DOHH2 (cell line): ENCODE data around the gene DTHD1.

Experiments
- H3F3A ChIP-seq: fragments of 200-600 bp; sonication (generic), shearing (Covaris generic); 2 replicates; pipeline ENCODE4 v1.6.0; 2016; ENCODE audit warnings: antibody characterized with exemption, mild to moderate bottlenecking; ENCODE audit not compliant: control insufficient read depth, insufficient read depth
- H3K27ac ChIP-seq: fragments of 200-600 bp; sonication (generic); 2 replicates; pipeline ENCODE4 v1.5.1; 2014; ENCODE audit warnings: low read depth, mild to moderate bottlenecking, low read length, moderate library complexity
- H3K27me3 ChIP-seq: fragments of 200-600 bp; sonication (generic); 2 replicates; pipeline ENCODE4 v1.6.1; 2014; ENCODE audit warnings: mild to moderate bottlenecking, low read length, mixed read lengths; ENCODE audit not compliant: control insufficient read depth
- H3K36me3 ChIP-seq: fragments of 200-600 bp; sonication (generic); 2 replicates; pipeline ENCODE4 v1.6.1; 2014; ENCODE audit warnings: mild to moderate bottlenecking, low read length, moderate library complexity, mixed read lengths; ENCODE audit not compliant: control insufficient read depth
- H3K4me1 ChIP-seq: fragments of 200-600 bp; sonication (generic); 2 replicates; pipeline ENCODE4 v1.6.1; 2014; ENCODE audit warnings: mild to moderate bottlenecking, low read length, mixed read lengths; ENCODE audit not compliant: control insufficient read depth
- H3K4me2 ChIP-seq: fragments of 200-600 bp; sonication (generic); 2 replicates; pipeline ENCODE4 v1.6.0; 2014; ENCODE audit warnings: mild to moderate bottlenecking, low read length, moderate library complexity
- H3K4me3 ChIP-seq: fragments of 200-600 bp; sonication (generic); 2 replicates; pipeline ENCODE4 v1.5.1; 2014; ENCODE audit warnings: mild to moderate bottlenecking, low read length, mixed read lengths
- H3K79me2 ChIP-seq: fragments of 200-600 bp; sonication (generic); 2 replicates; pipeline ENCODE4 v1.6.1; 2014; ENCODE audit warnings: mild to moderate bottlenecking, low read length, mixed read lengths; ENCODE audit not compliant: control insufficient read depth
- H3K9me2 ChIP-seq: fragments of 200-600 bp; sonication (generic); replicated peaks from 2 replicates; pipeline ENCODE4 v1.6.1; 2014; ENCODE audit warnings: mild to moderate bottlenecking, low read length, mixed read lengths; ENCODE audit not compliant: control insufficient read depth
- H3K9me3 ChIP-seq: fragments of 200-600 bp; sonication (generic); 2 replicates; pipeline ENCODE4 v1.6.1; 2014; ENCODE audit warnings: antibody characterized with exemption, low read length, mixed read lengths; ENCODE audit not compliant: control insufficient read depth, insufficient read depth
- H4K20me1 ChIP-seq: fragments of 200-600 bp; sonication (generic); 2 replicates; pipeline ENCODE4 v1.6.0; 2014; ENCODE audit warnings: low read depth, mild to moderate bottlenecking, antibody characterized with exemption, low read length, moderate library complexity; ENCODE audit not compliant: control insufficient read depth, insufficient read depth
- CTCF ChIP-seq: fragments of 200-600 bp; sonication (generic); IDR thresholded peaks from one replicate; pipeline ENCODE4 v1.5.1; 2014; ENCODE audit warnings: antibody characterized with exemption, mild to moderate bottlenecking, low read depth, low read length; ENCODE audit not compliant: poor library complexity, severe bottlenecking
- EZH2phosphoT487 ChIP-seq: fragments of 200-600 bp; sonication (generic); IDR thresholded peaks from 2 replicates; pipeline ENCODE4 v1.6.1; 2017; ENCODE audit warnings: borderline replicate concordance, mild to moderate bottlenecking, antibody characterized with exemption, low read length, moderate library complexity, mixed read lengths

Gene DTHD1

GRCh38 chr4:36278789-36279188 lies 2.6 kb upstream of the DTHD1 start:
- H3K27ac ChIP-seq = no peak overlapping the region
- no peaks in the 10 kb centered on the region for H3K79me2 ChIP-seq
- no peaks in the 10 kb centered on the region for H3K9me3 ChIP-seq
- no peaks in the 10 kb centered on the region for H3F3A ChIP-seq
- no peaks in the 10 kb centered on the region; the same call in 1 of the 2 replicates for H3K9me2 ChIP-seq
- no peaks in the 10 kb centered on the region for H3K4me1 ChIP-seq
- TF ChIP-seq EZH2phosphoT487 (no peak), CTCF (no peak)
- no peaks in the 10 kb centered on the region for H4K20me1 ChIP-seq
- no peak overlapping the region for H3K4me3 ChIP-seq
- H3K27me3 ChIP-seq = no peaks in the 10 kb centered on the region
- H3K36me3 ChIP-seq = no peaks in the 10 kb centered on the region
- H3K4me2 ChIP-seq = no peak overlapping the region

GRCh38 chr4:36280555-36280954 lies 861 bp upstream of the DTHD1 start:
- H3K9me2 ChIP-seq = no peaks in the 10 kb centered on the region; the same call in 1 of the 2 replicates
- no peak overlapping the region for H3K4me3 ChIP-seq
- H3K27ac ChIP-seq = no peak overlapping the region
- no peaks in the 10 kb centered on the region for H3K79me2 ChIP-seq
- no peaks in the 10 kb centered on the region for H3K9me3 ChIP-seq
- no peaks in the 10 kb centered on the region for H3K4me1 ChIP-seq
- H4K20me1 ChIP-seq = no peaks in the 10 kb centered on the region
- no peaks in the 10 kb centered on the region for H3K27me3 ChIP-seq
- H3F3A ChIP-seq = no peaks in the 10 kb centered on the region
- H3K4me2 ChIP-seq = no peak overlapping the region
- TF ChIP-seq CTCF = no peak
- TF ChIP-seq EZH2phosphoT487 = no peak
- no peaks in the 10 kb centered on the region for H3K36me3 ChIP-seq

GRCh38 chr4:36282503-36283030 lies 1.2 kb downstream of the DTHD1 start:
- Histone ChIP-seq H3K9me2 (no peaks in the 10 kb centered on the region; the same call in 1 of the 2 replicates), H3K36me3 (no peaks in the 10 kb centered on the region), H4K20me1 (no peaks in the 10 kb centered on the region), H3F3A (no peaks in the 10 kb centered on the region), H3K4me1 (no peaks in the 10 kb centered on the region), H3K27me3 (no peaks in the 10 kb centered on the region), H3K27ac (no peak overlapping the region), H3K4me3 (no peak overlapping the region), H3K79me2 (no peaks in the 10 kb centered on the region), H3K9me3 (no peaks in the 10 kb centered on the region), H3K4me2 (no peak overlapping the region)
- TF ChIP-seq CTCF (no peak), EZH2phosphoT487 (no peak)
